Thyroid gland (tissue), 4 donors: ENCODE data around the gene FIG4. TPM values are rescaled to one million over a fixed set of nuclear protein-coding genes. Genes with fewer than 3 reads are reported as not detected.

ENCODE experiments used
- DNase-seq, 2 donors: peaks; one replicate each; pipeline ENCODE4 v3.0.0-alpha.2; 2019
- H3K27ac ChIP-seq, 3 donors: fragments of 200-600 bp; sonication (generic); 1 replicate in 2 of 3; 2 replicates in 1 of 3; pipeline ENCODE4 v1.5.1; 2016 to 2019; ENCODE audit warnings: mild to moderate bottlenecking in 1 of 3, moderate library complexity in 1 of 3
- H3K27me3 ChIP-seq: fragments of 200-600 bp; sonication (generic); one replicate; pipeline ENCODE4 v1.5.1; 2019
- H3K36me3 ChIP-seq, 2 donors: fragments of 200-600 bp; sonication (generic); one replicate each; pipeline ENCODE4 v1.5.1; 2016 to 2019
- H3K4me1 ChIP-seq, 2 donors: fragments of 200-600 bp; sonication (generic); one replicate each; pipeline ENCODE4 v1.5.1; 2017 to 2019
- H3K4me3 ChIP-seq, 3 donors: fragments of 200-600 bp; sonication (generic); replicated peaks in 1 of 3; 1 replicate in 2 of 3; 2 replicates in 1 of 3; pipeline ENCODE4 v1.5.1; 2016; ENCODE audit warnings: mild to moderate bottlenecking in 1 of 3
- H3K9me3 ChIP-seq: fragments of 200-600 bp; sonication (generic); one replicate; pipeline ENCODE4 v1.5.1; 2017
- POLR2A ChIP-seq, 2 donors: fragments of 450-650 bp; IDR thresholded peaks; one replicate each; pipeline ENCODE4 v1.6.1; 2017; ENCODE audit warnings: antibody characterized with exemption in 2 of 2, mild to moderate bottlenecking in 2 of 2, moderate library complexity in 1 of 2
- WGBS, 2 donors: methylation state at CpG; one replicate each; pipeline ENCODE4 v1.1.5; 2017; 5-methylcytosine and 5-hydroxymethylcytosine counted together
- intact Hi-C: fragments of 100-400 bp; cut with DNase I; formaldehyde crosslinking; loops from one replicate; pipeline ENCODE4 v1.15.1; 2023
- total RNA-seq, 4 donors: library from RNA; depleted of rRNA; stranded (reverse); fragments of >200 nt; gene quantifications; one replicate each; pipeline ENCODE4 v1.2.3, GENCODE V29; 2016
- TF ChIP-seq, protein P1 (sequence below), 6 experiments: fragments of 200-600 bp in 3 of 6; fragments of 450-650 bp in 3 of 6; sonication (generic) in 3 of 6; IDR thresholded peaks; one replicate each; pipeline ENCODE4 v1.5.1; 2016 to 2019; ENCODE audit warnings: antibody characterized with exemption in 6 of 6, mild to moderate bottlenecking in 2 of 6, inconsistent platforms in 1 of 6, moderate library complexity in 1 of 6

Gene FIG4
- 10 to 100 TPM; 11.7 to 17.0 (median 16.6) TPM for total RNA-seq

DNA sequence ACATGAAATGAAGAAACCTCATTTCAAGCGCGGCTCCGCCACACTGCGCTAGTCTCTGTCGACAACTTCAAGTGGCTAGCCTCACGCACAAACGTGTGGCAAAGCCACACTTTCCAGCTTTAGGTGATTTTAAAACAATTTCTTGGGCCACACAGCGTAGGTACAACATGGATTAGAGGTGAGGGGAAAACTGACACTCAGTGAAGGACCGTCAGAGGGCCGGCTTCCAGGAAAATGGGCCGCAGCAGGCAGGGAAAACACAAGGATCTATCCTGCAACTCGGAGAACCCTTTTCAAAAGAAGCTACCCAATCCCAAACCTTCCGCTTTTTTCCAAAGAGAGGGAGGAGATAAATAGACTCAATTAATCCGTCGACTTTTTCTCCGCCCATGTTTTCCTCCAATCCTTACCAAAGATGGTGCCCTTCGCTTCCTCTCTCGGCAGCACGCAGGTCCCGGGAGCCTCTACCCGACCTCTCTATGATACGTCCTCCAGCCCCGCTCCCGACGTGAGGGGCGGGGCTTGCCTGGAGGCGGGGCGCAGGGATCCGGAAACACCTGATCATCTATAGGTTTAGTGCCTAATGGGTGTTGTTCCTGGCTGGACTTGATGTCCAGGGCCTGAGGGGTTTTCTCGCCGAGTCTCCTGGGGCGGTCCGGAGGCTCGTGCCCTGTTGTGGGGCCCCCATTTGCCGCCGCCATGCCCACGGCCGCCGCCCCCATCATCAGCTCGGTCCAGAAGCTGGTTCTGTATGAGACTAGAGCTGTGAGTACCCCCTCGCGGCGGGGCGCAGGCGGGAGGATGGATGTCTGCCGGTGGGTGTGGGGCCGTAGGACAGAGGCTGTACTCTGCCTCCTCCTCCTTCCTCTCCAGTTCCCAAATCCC lies at the start of gene FIG4, which contains the start of gene AK9:
Gene FIG4 (plus strand): TSS at position 560 of the 885 bp plus-strand sequence. CDS start 140 bp downstream, at position 700.
Gene AK9 (minus strand): TSS at position 466 of the 885 bp plus-strand sequence. CDS start 15,457 bp downstream, outside the sequence.
- peaks cover 0 to 14% of the 10 kb centered on the region in 2 donors for H3K4me1 ChIP-seq
- no peaks in the 10 kb centered on the region for H3K36me3 ChIP-seq
- H3K27me3 ChIP-seq: no peaks in the 10 kb centered on the region
- no peaks in the 10 kb centered on the region for H3K9me3 ChIP-seq
- TF ChIP-seq, protein P1, sequence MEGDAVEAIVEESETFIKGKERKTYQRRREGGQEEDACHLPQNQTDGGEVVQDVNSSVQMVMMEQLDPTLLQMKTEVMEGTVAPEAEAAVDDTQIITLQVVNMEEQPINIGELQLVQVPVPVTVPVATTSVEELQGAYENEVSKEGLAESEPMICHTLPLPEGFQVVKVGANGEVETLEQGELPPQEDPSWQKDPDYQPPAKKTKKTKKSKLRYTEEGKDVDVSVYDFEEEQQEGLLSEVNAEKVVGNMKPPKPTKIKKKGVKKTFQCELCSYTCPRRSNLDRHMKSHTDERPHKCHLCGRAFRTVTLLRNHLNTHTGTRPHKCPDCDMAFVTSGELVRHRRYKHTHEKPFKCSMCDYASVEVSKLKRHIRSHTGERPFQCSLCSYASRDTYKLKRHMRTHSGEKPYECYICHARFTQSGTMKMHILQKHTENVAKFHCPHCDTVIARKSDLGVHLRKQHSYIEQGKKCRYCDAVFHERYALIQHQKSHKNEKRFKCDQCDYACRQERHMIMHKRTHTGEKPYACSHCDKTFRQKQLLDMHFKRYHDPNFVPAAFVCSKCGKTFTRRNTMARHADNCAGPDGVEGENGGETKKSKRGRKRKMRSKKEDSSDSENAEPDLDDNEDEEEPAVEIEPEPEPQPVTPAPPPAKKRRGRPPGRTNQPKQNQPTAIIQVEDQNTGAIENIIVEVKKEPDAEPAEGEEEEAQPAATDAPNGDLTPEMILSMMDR (IDR thresholded peaks at IDR 0.05): peak in 3 of 6 experiments; percentile 28 to 32 (median 28)
- TF ChIP-seq POLR2A (IDR thresholded peaks at IDR 0.05): peak in 1 of 2 donors; percentile 75
- H3K27ac ChIP-seq: peak within 1 kb of the TSS; percentile 67 to 88 (median 82)
- peak within 1 kb of the TSS; percentile 67 to 97 (median 73) for H3K4me3 ChIP-seq
- intact Hi-C loops: loop anchor here (10.0 kb wide), 1 partner anchor 494 kb away; the partner anchor contains the start of gene CDC40
- WGBS, 2 donors: 0% methylated on average over 27 to 32 of the region's 47 CpGs
- peak; percentile 94 for DNase-seq

DNA sequence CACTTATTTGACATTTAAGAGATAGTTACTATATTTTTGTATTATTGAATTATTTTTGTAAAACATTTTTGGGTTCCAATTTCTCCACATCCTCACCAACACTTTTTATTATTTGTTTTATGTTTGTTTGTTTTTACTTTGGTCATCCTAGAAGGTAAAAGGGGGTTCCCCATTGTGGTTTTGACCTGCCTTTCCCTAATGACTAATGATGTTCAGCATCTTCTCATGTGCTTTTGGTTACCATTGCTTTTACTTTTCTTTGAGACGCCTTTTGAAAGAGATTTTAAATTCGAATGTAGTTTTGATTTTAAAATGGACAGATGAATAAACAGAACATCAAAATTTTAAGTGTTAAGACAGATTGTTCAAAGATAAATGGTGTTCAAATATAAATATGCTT lies 47.0 kb upstream of the FIG4 start:
- TF ChIP-seq, protein P1 (IDR thresholded peaks at IDR 0.05): no peak
- TF ChIP-seq POLR2A (IDR thresholded peaks at IDR 0.05): no peak
- 94 to 100% methylated on average over 2 of the region's 2 CpGs for WGBS, 2 donors
- intact Hi-C loops: no loop called here
- Histone ChIP-seq H3K9me3 (no peaks in the 10 kb centered on the region), H3K27me3 (no peaks in the 10 kb centered on the region), H3K36me3 (no peaks in the 10 kb centered on the region), H3K27ac (no peak overlapping the region), H3K4me1 (no peaks in the 10 kb centered on the region), H3K4me3 (no peak overlapping the region)
- no peak for DNase-seq

DNA sequence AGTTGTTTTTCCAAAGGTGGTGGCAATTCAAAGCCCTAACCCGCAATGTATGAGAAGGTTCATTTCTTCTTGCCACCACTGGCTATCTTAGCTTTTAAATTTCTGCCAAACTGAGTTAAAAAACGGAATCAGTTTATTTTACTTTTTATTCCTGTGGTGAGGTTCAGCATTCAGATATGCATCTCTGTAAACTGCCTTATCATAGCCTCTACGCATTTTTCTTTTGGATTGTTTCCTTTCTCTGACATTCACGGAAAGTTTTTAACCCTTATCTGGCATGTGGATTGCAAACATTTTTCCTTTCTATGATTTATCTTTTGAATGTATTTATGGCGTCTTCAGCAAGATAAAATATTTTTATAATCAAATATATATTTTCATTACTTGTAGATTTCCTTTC lies 37.8 kb upstream of the FIG4 start:
- no peaks in the 10 kb centered on the region for H3K36me3 ChIP-seq
- WGBS, 2 donors: 70 to 76% methylated on average over 5 of the region's 5 CpGs
- H3K27ac ChIP-seq: no peak overlapping the region
- TF ChIP-seq POLR2A (IDR thresholded peaks at IDR 0.05): no peak
- TF ChIP-seq, protein P1 (IDR thresholded peaks at IDR 0.05): no peak
- no peaks in the 10 kb centered on the region for H3K9me3 ChIP-seq
- no peak for DNase-seq
- H3K4me1 ChIP-seq: no peaks in the 10 kb centered on the region
- H3K27me3 ChIP-seq: no peaks in the 10 kb centered on the region
- H3K4me3 ChIP-seq: no peak overlapping the region
- intact Hi-C loops: no loop called here

DNA sequence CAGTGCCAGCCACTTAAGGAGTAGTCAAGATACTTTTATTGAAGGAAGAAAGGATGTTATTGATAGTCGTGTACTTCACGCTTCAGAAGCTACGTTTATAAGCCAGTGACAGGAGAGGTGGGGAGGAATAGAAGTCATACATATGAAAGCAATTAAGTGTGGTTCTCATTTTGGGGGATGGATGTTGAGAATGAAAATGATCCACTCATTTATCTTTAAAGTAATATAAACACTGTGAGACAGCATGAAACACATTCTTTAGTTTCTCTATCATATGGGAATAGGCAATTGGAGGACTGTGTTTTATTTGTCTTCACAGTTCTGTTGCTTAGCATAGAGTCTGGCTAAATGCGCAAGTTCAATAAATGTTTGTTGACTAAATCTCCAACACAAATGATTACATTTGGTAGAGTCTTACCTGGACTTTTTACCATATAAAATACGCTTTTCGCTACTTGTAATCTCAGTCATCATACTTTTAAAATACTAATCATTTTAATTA lies 35.3 kb upstream of the FIG4 start:
- 83 to 88% methylated on average over 6 of the region's 6 CpGs for WGBS, 2 donors
- Histone ChIP-seq H3K9me3 (no peaks in the 10 kb centered on the region), H3K27ac (no peak overlapping the region), H3K4me3 (no peak overlapping the region), H3K36me3 (no peaks in the 10 kb centered on the region), H3K27me3 (no peaks in the 10 kb centered on the region), H3K4me1 (no peaks in the 10 kb centered on the region)
- intact Hi-C loops: no loop called here
- no peak for DNase-seq
- TF ChIP-seq, protein P1 (IDR thresholded peaks at IDR 0.05): no peak
- no peak for TF ChIP-seq POLR2A (IDR thresholded peaks at IDR 0.05)
